Stomach (tissue), 9 donors: Measurements from ENCODE around the gene CCDC138. TPM values are rescaled to one million over a fixed set of nuclear protein-coding genes. Genes with fewer than 3 reads are reported as not detected.

ENCODE experiments used
- DNase-seq, 2 donors: peaks; one replicate each; pipeline versions ENCODE4 v3.0.0 to v3.0.0-alpha.2; 2013 to 2019
- H3K27ac ChIP-seq, 5 donors: fragments of 200-600 bp in 4 of 5; sonication (generic) in 4 of 5; one replicate each; pipeline ENCODE4 v1.5.1; 2013 to 2019; ENCODE audit warnings: mild to moderate bottlenecking in 1 of 5, moderate library complexity in 1 of 5
- H3K27me3 ChIP-seq, 3 donors: fragments of 200-600 bp; sonication (generic); one replicate each; pipeline ENCODE4 v1.5.1; 2017 to 2019; ENCODE audit warnings: mixed run types in 1 of 3
- H3K36me3 ChIP-seq, 4 donors: fragments of 200-600 bp; sonication (generic); 1 replicate in 3 of 4; 2 replicates in 1 of 4; pipeline ENCODE4 v1.5.1; 2016 to 2019
- H3K4me1 ChIP-seq, 4 donors: fragments of 200-600 bp; sonication (generic); one replicate each; pipeline ENCODE4 v1.5.1; 2016 to 2019
- H3K4me3 ChIP-seq, 4 donors: fragments of 200-600 bp; sonication (generic) in 3 of 4; one replicate each; pipeline ENCODE4 v1.5.1; 2016 to 2019; ENCODE audit warnings: mild to moderate bottlenecking in 1 of 4
- H3K9me3 ChIP-seq, 4 donors: fragments of 200-600 bp; sonication (generic); one replicate each; pipeline ENCODE4 v1.5.1; 2016 to 2019
- EP300 ChIP-seq: sonication (generic); formaldehyde crosslinking; IDR thresholded peaks from one replicate; pipeline ENCODE4 v1.6.1; 2017; ENCODE audit warnings: antibody characterized with exemption
- POLR2A ChIP-seq, 4 donors: fragments of 450-650 bp; IDR thresholded peaks; one replicate each; pipeline ENCODE4 v1.6.1; 2016; ENCODE audit warnings: antibody characterized with exemption in 4 of 4, control low read depth in 2 of 4, mild to moderate bottlenecking in 1 of 4, moderate library complexity in 1 of 4
- POLR2AphosphoS5 ChIP-seq, 3 donors: sonication (generic); formaldehyde crosslinking; IDR thresholded peaks; one replicate each; pipeline ENCODE4 v1.6.1; 2016; ENCODE audit warnings: antibody characterized with exemption in 3 of 3
- WGBS, 5 donors: extraction: QIAGEN DNeasy Blood & Tissue Kit in 3 of 5; methylation state at CpG; one replicate each; pipeline versions ENCODE4 v1.1.5 to v1.1.7; 2013 to 2018; 5-methylcytosine and 5-hydroxymethylcytosine counted together
- intact Hi-C: fragments of 100-400 bp; cut with DNase I; formaldehyde crosslinking; loops from one replicate; pipeline ENCODE4 v1.15.1; 2023; ENCODE audit warnings: low total_unique reads
- polyA plus RNA-seq, 3 donors: library from polyadenylated mRNA; stranded (reverse); fragments of 200-250 nt; gene quantifications; one replicate each; pipeline ENCODE4 v1.2.3, GENCODE V29; 2013
- total RNA-seq, 5 donors: library from RNA; depleted of rRNA; stranded (reverse); fragments of >200 nt; gene quantifications; one replicate each; pipeline versions ENCODE4 v1.1.0 to v1.2.3, GENCODE V29; 2014 to 2016
- TF ChIP-seq, protein P1 (sequence below), 7 experiments: fragments of 450-650 bp in 4 of 7; fragments of 200-600 bp in 3 of 7; sonication (generic) in 3 of 7; IDR thresholded peaks; one replicate each; pipeline ENCODE4 v1.5.1; 2016 to 2019; ENCODE audit warnings: antibody characterized with exemption in 7 of 7, control low read depth in 2 of 7, mild to moderate bottlenecking in 1 of 7
- donor health status: healthy with polysubstance abuse.
- donor health status: Bipolar disorder and iron deficiency.
- donor health status: healthy.

The CCDC138 gene
- total and polyA plus RNA-seq, 8 donors = 0.29 to 25.4 (median 1.9) TPM

DNA sequence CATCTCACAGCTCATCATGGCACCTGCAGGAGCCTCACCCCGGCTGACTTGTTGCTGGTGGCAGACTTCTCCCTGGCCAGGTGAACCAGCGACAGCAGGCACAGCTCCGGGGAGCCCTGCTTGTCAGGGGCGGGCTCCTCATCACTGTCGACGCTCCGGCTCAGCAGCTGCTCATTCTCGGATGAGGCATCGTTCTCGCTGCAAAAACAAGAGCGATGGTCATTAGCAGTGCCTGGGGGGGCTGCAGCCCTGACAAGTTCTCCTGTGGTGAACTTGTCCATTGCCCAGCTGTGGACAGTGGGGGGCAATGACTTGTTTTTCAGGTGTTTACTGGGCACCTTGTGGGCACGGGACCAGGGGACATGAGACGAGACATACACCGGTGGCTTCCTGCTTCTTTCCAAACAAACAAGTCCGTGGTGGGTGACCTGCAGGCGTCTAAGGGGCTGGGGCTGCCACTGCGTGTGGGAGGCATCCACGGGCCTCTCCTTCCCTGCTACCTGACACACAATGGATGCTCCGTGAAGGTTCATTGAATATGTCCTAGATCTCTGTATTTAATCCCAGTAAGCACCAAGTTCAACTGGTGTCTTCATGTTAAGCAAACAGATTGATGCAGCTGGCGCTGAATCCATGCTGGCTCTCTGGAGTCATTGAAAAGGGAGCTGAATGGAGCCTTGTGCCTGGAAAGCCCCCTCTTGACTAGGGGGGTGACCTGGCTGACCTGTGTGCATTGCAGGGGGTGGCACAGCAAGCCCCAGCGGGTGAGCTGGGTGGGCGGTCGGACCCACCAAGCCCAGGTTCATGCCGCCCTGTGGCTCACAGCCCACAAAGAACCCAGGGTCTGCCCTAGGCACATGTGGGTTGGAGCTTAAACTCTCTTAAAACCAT is 121.5 kb downstream of the CCDC138 start:
- 85 to 90% (median 88%) methylated on average over 18 to 24 of the region's 24 CpGs for WGBS, 5 donors
- no peak for TF ChIP-seq POLR2AphosphoS5 (IDR thresholded peaks at IDR 0.05)
- no peak for TF ChIP-seq EP300
- no peak for TF ChIP-seq POLR2A (IDR thresholded peaks at IDR 0.05)
- TF ChIP-seq, protein P1, sequence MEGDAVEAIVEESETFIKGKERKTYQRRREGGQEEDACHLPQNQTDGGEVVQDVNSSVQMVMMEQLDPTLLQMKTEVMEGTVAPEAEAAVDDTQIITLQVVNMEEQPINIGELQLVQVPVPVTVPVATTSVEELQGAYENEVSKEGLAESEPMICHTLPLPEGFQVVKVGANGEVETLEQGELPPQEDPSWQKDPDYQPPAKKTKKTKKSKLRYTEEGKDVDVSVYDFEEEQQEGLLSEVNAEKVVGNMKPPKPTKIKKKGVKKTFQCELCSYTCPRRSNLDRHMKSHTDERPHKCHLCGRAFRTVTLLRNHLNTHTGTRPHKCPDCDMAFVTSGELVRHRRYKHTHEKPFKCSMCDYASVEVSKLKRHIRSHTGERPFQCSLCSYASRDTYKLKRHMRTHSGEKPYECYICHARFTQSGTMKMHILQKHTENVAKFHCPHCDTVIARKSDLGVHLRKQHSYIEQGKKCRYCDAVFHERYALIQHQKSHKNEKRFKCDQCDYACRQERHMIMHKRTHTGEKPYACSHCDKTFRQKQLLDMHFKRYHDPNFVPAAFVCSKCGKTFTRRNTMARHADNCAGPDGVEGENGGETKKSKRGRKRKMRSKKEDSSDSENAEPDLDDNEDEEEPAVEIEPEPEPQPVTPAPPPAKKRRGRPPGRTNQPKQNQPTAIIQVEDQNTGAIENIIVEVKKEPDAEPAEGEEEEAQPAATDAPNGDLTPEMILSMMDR (IDR thresholded peaks at IDR 0.05) = no peak
- no peak for DNase-seq
- Histone ChIP-seq H3K27ac (no peak overlapping the region), H3K4me3 (no peak overlapping the region), H3K36me3 (no peaks in the 10 kb centered on the region), H3K27me3 (no peaks in the 10 kb centered on the region), H3K9me3 (no peaks in the 10 kb centered on the region), H3K4me1 (peaks cover 0 to 8% (median 0%) of the 10 kb centered on the region in 4 donors)
- intact Hi-C loops = no loop called here

- no peak overlapping the region for H3K27ac ChIP-seq
- H3K4me3 ChIP-seq = no peak overlapping the region
- H3K4me1 ChIP-seq = peaks cover 0 to 8% (median 0%) of the 10 kb centered on the region in 4 donors
- H3K36me3 ChIP-seq = no peaks in the 10 kb centered on the region
- WGBS, 5 donors = 68 to 83% (median 82%) methylated on average over 1 of the region's 1 CpG
- H3K27me3 ChIP-seq = no peaks in the 10 kb centered on the region
- intact Hi-C loops = no loop called here
- TF ChIP-seq POLR2A (IDR thresholded peaks at IDR 0.05) (no peak), POLR2AphosphoS5 (IDR thresholded peaks at IDR 0.05) (no peak), EP300 (no peak)
- TF ChIP-seq, protein P1 (IDR thresholded peaks at IDR 0.05) = no peak
- DNase-seq = no peak
- H3K9me3 ChIP-seq = no peaks in the 10 kb centered on the region
These were observed 122.1 kb downstream of the CCDC138 start for GRCh38 chr2:108908713-108909070.

- peaks cover 0 to 8% (median 0%) of the 10 kb centered on the region in 4 donors for H3K4me1 ChIP-seq
- TF ChIP-seq EP300 = no peak
- no peak for TF ChIP-seq POLR2A (IDR thresholded peaks at IDR 0.05)
- TF ChIP-seq, protein P1 (IDR thresholded peaks at IDR 0.05) = no peak
- no peak for TF ChIP-seq POLR2AphosphoS5 (IDR thresholded peaks at IDR 0.05)
- no peaks in the 10 kb centered on the region for H3K27me3 ChIP-seq
- H3K9me3 ChIP-seq = no peaks in the 10 kb centered on the region
- no peak for DNase-seq
- intact Hi-C loops = no loop called here
- whole genome bisulfite sequencing, 5 donors = 75 to 91% (median 81%) methylated on average over 9 of the region's 9 CpGs
- H3K4me3 ChIP-seq = no peak overlapping the region
- no peak overlapping the region for H3K27ac ChIP-seq
- H3K36me3 ChIP-seq = no peaks in the 10 kb centered on the region
These were observed 122.8 kb downstream of the CCDC138 start for GRCh38 chr2:108909275-108909823.

DNA sequence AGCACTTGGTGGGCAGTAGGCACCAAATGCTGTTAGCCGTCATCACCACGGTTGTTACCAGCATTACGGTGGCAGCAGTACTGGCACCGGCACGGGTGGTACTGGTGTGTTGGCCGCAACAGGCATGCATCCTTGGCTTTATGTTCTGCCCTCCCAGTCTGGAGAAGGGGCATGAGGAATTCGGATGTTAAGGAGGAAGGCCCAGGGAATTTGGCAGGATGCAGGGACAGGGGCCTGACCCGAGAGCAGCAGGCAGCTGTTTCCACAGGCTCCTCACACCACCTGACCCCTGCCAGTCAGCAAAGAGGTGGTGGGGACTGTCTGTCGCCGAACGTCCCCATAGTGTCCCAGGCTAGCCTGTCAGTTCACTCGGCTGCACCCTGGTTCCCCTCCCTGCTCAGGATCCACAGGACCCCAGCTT is 123.5 kb downstream of the CCDC138 start:
- Histone ChIP-seq H3K36me3 (no peaks in the 10 kb centered on the region), H3K4me1 (peaks cover 0 to 8% (median 0%) of the 10 kb centered on the region in 4 donors), H3K27ac (no peak overlapping the region), H3K4me3 (no peak overlapping the region), H3K9me3 (no peaks in the 10 kb centered on the region), H3K27me3 (no peaks in the 10 kb centered on the region)
- intact Hi-C loops = no loop called here
- no peak for DNase-seq
- no peak for TF ChIP-seq EP300
- TF ChIP-seq, protein P1 (IDR thresholded peaks at IDR 0.05) = no peak
- TF ChIP-seq POLR2A (IDR thresholded peaks at IDR 0.05) = no peak
- TF ChIP-seq POLR2AphosphoS5 (IDR thresholded peaks at IDR 0.05) = no peak
- 88 to 91% (median 89%) methylated on average over 9 to 12 of the region's 12 CpGs for WGBS, 5 donors
